CD4-positive, alpha-beta T cell treated with Interleukin-17A for 4 hours (primary cell): ENCODE results near the gene FHIT.

Experiments used
- DNase-seq: peaks from one replicate; pipeline ENCODE4 v3.0.0-alpha.2; 2020; ENCODE audit warnings: mixed read lengths

The FHIT gene

DNA sequence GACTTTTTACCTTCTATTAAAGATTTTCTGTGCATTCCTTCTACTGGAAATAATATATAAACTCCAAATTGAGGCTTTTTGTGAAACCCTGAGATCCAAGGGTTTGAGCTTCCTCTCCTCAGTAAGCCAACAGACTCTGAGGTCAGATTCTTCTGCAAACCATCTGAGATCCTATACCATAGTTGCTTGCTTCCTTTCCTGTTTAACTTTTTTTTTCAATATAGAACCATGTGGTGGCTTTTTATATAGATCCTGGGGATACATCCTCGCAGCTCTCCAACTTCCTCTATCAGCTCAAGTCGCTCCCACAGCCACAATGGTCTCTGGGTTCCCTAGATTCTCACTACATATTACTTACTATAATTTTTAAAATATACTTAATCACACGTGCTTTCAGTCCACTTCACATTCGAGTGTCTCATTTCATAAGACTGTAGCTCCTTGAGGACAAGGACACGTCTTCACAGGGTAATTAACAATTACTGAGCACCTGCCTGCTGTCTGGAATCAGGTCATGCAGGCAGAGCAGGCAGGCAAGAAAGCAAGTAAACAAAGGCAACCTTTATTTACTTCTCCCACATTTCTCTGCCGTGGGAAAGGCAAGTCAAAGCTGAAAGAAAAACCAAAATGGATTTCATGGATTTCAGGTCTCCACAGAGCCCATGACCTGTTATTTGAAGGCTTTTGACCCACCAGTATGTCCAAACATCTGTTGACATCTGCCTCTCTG, 941.5 kb downstream of the FHIT start:
- DNase-seq = no peak

DNA sequence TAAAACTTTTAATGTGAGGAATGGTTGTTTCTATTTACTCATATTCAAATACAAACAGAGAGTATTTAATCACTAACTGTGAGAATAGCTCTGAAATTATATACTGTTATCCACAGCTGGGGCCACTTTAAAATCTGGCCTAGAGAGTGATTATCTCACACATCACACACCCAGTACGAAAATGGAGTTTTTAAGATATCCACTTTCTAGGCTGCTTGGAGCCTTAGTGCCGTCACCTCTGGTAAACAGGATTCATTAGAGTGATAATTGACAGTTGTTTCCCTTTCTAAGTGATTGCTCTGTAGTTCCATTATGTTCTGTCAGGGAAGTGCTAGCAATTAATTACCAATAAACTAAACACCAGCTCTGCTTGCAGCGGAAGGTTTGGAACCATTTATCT, 942.4 kb downstream of the FHIT start:
- DNase-seq = no peak

DNA sequence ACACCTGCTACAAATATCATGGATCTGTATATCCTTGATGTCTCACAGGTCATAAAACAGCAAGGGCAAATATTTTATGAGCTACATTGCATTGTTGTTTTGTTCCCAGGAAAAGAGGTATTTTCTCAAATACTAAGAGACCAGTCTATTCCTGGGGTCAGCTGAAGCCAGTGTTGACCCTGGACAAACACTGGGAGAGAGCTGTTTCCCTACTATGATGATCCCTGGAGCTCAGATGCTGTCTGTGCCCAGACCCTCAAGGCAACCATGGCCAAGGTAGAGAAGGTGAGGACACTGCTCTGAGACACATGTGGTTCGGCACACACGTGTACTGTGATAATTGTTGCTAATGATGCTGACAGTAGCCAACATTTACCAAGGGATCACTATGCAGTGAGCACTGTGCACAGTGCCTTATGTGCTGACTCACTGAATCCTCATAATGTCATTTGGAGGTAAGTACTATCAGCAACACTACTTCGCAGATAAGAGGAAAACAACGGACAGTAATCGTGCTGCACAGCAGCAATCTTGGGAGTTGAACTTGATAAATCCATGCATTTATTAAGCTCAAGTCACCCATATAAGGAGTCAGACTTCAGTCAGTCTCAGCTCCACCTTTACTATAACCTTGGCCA, 943.6 kb downstream of the FHIT start:
- DNase-seq = no peak

DNA sequence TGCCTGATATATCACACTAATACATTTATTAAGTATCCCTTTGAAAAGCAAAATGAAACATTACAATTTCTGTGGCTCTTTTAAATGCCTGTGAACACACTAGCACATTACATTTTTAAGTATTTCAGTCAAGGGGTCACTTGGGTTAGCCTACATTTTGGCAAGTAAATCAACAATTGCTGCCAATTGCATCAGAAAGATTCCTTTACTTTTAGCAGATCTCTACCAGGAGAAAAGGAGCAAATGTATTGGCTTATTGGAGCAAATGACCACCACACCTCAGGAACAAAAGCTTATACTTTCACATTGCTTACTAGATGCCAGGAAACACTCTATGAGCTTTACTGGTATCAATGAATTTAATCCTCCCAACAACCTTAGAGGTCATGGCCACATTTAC, 947.1 kb downstream of the FHIT start:
- no peak for DNase-seq

DNA sequence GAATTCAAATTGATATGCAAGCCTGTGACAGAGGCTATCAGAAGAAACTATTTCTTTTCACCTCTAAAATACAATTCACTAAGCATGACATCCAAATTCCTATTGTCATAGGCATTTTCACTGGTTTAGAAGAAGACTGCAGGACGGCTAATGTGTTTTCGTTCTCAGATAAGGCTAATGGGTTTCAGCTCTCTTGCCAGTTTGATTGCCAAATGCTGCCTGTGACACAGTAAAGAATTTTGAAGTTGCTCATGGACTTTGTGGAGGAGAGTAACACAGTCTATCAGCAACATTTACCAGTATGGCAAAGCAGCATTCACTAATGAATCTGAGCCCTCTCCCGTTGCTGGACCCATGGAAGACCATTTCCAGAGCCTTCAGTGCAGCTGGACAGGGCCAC, 948.1 kb downstream of the FHIT start:
- no peak for DNase-seq

DNA sequence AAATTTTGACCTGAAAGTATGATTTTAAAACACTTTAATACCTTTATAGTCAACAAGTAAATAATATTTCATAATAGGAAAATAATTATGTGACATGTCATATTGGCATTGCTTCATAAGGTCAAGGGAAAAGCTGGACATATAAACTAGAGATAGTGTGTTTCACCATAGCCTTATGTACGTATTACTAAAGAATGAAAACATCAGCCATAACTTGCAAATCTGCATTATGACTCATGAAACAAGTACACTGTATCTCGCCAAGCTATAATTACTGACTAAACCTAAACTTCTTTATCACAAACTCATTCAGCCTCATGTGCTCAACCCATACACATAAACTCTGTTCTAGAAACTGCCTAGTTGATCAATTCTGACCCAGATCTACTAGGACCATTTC, 950.1 kb downstream of the FHIT start:
- no peak for DNase-seq

DNA sequence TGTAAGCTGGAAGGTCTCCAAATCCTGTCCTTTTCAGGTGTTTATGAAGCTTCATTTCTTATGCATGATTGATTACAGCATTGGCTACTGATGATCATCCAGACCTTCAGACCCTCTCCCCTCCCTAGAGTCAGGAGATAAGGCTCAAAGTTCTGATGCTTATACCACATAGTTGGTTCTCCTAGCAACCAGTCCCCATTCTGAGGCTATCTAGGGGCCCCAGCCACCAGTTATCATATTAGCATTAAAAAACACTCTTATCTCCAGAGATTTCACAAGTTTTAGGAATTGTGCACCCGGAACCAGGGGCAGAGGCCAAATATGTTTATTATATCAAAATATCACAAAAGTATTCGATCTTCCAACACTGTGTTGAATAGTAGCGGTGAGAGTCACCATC, 953.1 kb downstream of the FHIT start:
- DNase-seq = no peak

DNA sequence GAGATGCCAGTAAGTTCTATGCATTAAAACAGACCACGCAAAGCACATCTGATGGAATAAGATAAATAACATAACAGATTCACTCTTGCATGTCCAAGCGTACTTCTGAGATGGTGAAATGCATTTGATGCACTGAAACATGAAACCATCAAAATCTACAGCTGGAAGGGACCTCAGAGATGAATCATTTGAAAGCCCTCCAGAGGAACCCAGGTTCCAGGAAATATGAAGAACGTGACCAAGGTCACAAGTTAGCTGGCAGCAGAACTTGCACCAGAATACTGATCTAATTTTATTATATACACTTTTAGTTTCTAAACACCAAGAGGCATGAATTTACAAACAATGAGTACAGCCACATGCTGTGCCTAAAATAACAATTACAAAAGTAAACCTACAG, 957.1 kb downstream of the FHIT start:
- DNase-seq = no peak

DNA sequence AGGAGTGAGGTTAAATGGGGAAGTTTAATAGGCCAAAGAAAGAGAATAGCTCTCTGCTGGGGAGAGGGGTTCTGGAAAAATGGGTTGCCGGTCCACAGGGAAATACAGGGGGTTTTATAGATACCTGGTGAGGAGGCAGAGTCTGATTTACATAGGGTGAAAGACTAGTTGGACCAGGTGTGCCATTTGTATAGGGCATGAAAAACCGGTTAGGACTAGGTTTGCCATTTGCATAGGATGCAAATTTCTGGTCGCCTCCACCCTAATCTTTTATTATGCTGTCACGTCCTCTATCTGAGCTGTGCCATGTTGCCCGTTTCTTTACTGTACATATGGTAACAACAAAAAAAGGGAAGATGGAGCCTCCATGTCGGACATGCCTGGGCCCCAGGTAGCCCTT, 960.1 kb downstream of the FHIT start:
- no peak for DNase-seq

DNA sequence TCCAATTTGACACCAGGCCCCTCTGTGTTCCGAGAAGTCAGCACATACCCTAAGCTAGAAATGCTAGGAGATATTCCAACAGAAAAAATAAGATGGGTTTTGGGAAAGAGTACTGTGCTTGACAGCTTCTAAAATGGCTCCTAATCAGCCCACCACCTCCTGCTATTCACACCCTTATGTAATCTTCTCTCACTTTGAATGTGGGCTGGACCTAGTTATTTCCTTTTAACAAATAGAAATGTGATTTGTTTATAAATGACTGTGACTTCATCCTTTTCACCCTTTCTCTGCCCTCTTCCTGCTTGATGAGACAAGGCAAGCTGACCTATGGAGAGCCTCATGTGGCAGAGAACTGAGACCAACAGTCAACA, 961.1 kb downstream of the FHIT start:
- DNase-seq = no peak

DNA sequence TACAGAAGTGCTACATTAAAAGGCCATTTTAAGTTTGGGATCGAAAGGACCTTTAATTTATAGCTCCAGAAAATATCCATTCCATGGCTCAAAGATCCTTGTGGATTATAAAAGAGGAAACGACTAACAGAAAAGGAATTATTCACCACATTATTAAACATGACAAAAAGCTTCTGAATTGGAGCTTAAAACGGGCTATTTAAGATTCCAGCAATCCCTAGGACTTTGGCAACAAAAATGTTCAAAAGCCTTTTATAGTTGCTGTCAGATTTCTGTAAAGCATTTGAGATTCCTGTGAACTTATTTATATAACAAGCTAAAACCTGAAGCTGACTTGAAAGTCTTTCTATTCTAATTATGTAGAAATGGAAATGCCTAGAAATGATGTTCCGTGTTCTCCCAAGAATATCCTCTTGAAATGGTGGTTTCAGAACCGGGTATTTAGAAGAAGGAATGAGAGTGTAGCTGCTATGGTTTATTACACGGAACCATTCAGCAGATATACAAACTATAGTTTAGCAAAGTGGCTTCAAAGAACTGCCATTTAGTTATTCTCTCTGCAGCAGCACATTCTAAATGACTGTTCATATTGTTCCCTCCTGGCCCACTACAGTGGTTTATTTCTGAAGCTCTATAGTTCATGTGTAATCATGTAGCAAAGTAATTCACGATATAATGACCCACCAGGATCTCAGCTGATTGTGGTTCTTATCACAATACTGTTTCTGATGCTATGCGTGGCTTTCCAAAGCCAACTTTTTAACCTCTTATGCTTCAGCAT, 961.7 kb downstream of the FHIT start:
- no peak for DNase-seq

DNA sequence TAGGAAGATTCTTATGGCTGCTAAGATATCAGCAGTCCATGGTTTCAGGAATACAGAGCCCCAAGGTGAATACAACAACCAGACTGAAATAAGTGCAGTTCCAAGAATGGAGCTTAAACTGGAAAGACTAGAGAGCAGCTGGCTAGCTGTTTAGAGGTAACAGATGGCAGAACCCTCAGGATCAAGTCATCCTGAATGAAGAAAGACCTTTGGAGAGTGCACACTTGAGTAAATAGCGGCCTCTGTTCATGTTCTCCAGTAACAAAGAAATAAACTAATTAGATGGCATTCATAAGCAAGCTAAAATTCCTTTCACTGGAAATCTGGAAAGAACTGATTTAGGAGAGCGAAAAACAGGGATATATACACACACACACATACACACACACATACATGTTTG, 968.4 kb downstream of the FHIT start:
- DNase-seq = no peak

DNA sequence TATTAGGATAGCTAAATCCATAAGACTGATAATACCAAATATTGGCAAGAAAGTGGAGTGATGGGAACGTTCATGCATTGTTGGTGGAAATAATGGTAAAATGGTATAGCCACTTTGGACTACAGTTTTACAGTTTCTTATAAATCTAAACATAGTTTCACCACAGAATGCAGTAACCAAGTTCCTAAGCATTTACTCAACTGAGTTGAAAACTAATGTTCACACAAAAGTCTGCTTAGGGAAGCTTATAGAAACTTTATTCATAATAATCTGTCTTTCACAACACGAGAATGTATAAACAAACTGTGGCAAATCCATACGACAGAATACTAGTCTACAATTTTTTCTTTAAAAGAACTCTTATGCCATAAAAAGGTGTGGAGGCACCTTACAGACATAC, 969.3 kb downstream of the FHIT start:
- DNase-seq = no peak

DNA sequence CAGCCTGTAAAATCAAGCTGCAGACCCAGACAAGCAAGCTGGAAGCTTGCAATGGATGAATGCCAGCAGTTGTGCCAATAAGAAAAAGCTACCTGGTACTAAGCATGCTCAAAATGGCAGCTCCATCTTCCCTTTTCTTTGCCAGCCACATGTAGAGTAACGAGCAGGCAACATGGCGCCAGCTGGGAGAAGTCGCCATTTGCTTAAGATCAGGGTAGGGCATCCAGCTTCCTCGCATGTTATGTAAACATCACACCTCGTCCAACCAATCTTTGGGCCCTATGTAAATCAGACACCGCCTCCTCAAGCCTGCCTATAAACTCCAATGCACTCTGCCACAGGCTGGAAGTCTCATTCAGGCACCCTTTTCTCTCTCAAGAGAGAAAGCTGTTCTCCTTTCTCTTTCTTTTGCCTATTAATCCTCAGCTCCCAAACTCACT, 973.9 kb downstream of the FHIT start:
- no peak for DNase-seq

DNA sequence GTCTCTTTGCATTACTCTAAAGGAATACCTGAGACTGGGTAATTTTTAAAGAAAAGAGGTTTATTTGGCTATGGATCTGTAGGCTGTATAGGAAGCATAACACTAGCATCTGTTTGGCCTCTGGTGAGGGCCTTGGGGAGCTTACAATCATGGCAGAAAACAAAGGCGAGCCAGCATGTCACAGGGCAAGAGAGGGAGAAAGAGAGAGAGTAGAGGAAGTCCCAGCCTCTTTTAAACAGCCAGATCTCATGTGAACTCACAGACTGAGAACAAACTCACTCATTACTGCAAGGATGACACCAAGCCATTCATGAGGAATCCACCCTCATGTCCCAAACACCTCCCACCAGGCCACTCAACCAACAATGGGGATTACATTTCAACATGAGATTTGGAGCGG, 974.6 kb downstream of the FHIT start:
- no peak for DNase-seq

DNA sequence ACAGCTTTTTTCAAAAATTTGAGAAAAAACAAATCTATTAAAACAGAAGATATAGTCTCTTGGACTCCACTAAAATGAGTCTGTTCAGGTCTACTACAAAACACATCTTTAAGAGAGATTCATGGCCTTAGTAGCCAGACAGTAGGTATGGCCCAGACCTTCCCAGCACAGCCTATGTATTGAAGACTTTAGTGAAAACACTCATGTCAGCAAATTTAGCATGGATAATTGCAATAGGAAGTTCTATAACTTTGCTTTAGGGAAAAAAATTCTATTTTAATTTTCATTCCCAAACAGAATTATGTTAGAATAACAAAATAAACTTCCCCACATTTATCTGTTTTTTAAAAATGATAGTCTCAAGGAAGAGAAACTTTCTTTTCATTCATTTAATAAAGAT, 976.6 kb downstream of the FHIT start:
- DNase-seq = no peak

DNA sequence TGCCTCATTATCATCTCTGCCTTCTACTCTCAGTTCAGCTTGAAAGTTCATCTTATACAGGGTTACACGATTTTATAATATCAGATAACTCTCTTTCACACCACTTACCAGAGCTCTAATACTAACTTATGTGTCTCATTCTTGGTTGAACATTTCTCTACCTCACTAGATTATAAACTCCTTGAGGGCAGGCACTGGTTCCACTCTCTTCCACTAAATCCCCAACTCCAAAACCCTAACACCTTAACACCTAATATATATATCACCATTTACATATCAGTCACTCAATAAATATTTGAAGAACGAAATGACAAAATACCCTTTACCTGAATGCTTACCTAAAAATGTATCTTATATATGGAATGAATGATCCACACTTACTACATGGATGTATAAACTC, 977.2 kb downstream of the FHIT start:
- DNase-seq = no peak

DNA sequence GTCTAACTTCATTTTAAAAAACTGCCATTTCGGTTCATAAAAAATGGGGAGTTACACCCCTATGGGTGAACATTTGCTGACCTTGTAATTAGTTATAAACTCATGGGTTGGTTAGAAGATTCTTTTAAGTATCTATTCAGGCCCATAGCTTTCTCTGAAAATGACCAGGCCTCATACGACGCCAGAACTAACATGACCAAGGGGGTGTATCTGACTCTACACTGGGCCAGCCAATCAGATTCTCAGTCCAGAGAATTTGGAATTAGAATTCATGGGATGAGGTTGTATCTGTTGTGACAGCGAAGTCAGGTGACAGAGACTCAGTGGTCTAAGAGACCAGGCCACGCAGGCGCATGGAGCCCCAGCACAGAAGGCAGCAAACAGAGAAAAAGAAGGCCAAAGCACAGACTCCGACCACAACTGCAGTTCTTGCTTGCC, 981.4 kb downstream of the FHIT start:
- no peak for DNase-seq

DNA sequence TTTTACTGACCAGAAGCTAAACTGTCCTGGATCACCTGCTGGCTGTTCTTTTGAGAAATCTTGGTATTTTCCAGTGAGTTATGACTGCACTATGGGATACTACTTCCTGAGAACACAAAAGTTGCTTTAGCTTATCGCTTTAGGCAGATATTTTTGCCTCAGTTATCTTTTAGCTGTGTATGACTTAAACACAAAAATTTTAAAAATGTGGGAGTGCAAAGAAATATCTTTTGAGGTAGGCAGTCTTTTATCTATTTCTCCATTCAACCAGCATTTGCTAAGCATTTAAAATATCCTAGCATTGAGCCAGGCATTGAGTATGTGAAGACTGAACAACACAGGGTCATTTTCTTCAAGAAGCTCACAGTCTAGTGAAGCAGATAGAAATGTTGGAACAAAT, 981.9 kb downstream of the FHIT start:
- no peak for DNase-seq

DNA sequence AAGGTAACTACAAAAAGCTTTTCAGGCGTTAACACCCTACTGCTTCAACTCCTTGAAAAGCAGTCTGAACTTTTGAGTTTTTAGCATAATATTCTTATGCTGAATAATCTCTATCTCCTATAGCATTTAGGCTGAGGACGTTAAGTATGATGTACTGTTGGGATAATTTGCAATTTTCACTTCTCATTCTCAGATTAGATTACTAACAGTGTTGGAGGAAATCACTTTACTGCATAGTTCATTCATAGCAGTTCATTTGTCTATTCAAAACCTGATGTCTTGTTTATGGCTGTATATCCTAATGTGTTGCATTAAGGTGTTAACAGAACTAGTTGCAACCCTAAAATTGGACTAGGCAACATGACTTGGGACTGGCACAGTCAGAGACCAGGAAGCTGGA, 983.1 kb downstream of the FHIT start:
- no peak for DNase-seq

DNA sequence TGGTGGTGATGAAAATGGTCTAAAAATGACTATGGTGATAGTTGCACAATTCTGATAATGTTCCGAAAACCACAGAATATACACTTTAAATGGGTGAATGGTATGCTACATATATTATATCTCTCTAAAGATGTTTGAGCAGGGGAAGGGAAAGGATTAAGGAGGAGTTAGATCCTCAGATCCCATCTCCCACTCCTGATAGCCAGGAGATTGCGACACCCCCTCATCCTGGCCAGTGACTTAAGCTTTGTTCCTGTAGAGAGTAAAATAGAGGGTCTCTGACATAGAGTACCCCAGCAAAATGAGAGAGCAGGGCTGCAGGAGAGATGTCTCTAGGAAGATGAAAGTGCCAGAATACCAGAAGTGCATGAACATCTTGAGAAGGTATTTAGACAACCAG, 984.8 kb downstream of the FHIT start:
- DNase-seq = no peak

DNA sequence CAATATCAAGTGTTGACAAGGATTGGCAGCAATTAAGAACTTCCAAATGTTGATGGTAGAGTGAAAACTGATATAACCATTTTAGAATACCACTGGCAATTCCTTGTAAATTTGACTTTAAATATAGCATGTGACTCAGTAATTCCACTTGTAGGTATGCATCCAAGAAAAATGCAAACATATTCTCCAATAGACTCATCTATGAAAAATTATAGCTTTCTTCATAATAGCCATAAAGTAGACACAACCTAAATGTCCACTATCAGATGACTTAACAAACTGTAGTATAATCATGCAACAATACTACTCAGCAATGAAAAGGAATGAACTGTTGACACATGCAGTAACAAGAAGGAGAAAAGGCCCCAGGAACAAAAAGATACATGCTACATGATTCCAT, 988.1 kb downstream of the FHIT start:
- no peak for DNase-seq

DNA sequence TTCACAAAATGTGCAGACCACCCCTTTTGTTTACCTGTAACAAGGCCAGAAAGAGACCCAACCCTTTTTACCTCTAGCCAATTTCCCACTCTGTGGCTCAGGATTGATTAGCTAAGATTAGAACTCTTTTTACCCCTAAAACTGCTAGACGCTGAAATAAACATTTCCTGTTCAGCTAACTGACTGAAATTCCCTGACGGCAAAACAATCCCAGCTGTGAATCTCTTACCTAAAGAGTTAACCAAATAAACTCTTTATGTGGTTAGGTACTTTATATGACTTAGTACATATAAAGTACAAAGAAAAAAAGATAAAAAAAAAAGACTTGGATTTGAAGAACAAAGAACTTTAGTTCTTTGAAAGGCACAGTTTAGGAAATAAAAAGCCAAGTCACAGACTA, 988.7 kb downstream of the FHIT start:
- DNase-seq = peak; percentile 3

DNA sequence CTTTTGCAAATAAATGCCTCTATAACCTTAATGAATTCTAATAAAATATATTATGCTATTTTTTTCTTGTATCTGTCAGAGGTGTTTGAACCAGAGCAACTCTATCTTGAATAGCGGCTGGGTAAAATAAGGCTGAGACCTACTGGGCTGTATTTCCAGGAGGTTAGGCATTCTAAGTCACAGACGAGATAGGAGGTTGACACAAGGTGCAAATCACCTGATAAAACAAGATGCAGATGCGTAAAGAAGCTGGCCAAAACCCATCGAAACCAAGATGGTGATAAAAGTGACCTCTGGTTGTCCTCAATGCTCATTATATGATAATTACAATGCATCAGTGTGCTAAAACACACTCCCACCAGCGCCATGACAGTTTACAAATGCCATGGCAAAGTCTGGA, 990.7 kb downstream of the FHIT start:
- no peak for DNase-seq
